Pulmonary artery endothelial cell (primary cell): ENCODE data around the gene GLCE. TPM values are rescaled to one million over a fixed set of nuclear protein-coding genes. Genes with fewer than 3 reads are reported as not detected.

ENCODE experiments used
- DNase-seq: peaks from one replicate; pipeline ENCODE4 v3.0.0-alpha.2; 2011; ENCODE audit warnings: low read depth, low spot score
- total RNA-seq: library from RNA; depleted of rRNA; stranded (reverse); fragments of >200 nt; gene quantifications from 2 replicates; pipeline ENCODE4 v1.2.3, GENCODE V29; 2014

GLCE gene
- total RNA-seq = 170 and 193 TPM in 2 replicates

DNA sequence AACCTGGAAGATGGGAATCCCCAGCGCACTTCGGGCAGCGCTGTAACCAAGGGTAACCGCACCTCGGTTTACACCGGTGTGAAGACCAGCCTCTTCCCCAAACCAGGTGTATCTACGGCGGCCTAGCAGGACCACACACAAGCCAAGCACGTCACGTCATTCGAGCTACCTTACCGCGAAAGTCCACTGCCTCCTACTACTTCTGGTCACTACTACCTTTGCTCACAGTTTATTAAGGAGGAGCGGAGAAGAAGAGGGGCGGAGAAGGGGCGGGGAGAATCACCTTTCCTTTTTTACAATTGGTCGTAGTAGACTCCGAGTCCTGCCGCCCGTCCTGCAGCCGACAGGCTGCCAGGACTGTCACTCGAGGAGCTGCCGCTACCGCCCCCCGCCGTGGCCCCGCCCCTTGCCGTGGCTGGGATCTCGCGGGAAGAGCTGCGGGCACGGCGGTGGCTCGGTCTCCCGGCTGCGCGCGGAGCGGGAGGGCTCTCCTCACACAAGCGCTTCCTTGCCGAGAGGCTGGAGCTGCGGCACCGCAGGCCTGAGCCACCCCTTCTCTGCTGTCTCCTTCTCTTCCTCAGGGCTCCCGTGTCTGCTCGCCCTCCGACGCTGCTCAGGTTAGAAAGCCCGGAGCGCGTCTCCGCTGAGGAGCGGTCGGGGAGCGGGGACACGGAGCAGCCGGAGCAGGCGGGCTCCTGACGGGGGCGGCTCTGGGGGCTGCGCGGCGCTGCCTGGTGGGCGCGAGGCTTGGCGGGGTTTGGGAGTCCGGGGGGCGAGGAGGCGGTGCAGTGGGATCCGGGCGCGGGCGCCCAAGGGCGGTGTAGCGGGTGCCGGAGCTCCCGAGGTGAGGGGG lies at the start of gene GLCE:
TSS of gene GLCE (plus strand) at position 495 of the 853 bp plus-strand sequence. CDS start 95,172 bp downstream, outside the sequence.
- DNase-seq = peak; percentile 93

DNA sequence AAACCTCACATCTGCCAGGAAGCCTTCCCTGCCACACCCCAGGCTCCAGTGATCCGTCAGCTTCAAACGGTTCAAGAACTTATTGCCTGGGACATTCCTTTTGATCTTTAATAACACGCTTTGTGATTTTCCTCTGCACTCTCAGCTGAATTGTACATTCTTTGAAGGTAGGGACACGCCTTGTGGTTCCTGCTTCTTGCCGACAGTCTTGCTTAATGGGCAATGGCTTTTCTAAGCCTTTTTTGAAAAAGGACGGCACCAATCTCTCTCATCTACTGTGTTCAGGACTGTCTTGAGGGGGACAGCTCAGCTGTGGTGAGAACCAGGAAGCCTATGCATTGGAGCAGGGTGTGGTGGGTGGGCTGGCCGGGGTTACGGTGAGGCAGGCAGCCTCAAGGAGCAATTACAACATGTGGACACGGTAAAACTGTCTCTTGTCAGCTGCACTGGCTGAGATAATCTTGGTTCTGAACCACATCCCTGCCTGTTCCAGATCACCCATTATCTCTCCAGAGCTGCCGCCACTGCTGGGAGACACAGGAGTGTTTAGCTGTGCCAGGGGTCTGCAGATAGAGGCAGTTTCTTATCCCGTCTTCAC lies 46.0 kb upstream of the GLCE start:
- no peak for DNase-seq

DNA sequence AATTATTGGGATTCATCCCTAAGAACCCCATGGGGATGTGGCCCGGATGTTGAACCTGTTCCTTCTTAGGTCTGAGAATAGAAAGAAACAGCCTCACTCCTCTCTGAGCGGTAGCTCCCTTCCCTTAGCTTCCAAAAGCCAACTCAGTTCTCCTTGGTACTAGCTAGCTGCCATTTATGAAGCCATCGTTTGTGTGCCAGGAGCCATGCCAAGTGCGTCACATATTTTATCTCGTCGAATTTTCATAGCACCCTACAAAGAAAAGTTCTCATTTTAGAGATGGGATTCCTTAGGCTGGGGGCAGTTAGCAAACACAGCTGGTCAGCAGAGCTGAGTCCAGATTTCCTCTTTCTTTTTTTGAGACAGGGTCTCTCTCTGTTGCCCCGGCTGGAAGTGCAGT lies 45.4 kb upstream of the GLCE start:
- DNase-seq = no peak

GRCh38 chr15:69116391-69116790 lies 44.0 kb upstream of the GLCE start:
- no peak for DNase-seq

- DNase-seq = no peak
Measured at GRCh38 chr15:69117431-69117871, 43.0 kb upstream of the GLCE start.

GRCh38 chr15:69118089-69118488 lies 42.3 kb upstream of the GLCE start:
- DNase-seq = no peak

GRCh38 chr15:69119001-69119400 lies 41.4 kb upstream of the GLCE start:
- DNase-seq = no peak

DNA sequence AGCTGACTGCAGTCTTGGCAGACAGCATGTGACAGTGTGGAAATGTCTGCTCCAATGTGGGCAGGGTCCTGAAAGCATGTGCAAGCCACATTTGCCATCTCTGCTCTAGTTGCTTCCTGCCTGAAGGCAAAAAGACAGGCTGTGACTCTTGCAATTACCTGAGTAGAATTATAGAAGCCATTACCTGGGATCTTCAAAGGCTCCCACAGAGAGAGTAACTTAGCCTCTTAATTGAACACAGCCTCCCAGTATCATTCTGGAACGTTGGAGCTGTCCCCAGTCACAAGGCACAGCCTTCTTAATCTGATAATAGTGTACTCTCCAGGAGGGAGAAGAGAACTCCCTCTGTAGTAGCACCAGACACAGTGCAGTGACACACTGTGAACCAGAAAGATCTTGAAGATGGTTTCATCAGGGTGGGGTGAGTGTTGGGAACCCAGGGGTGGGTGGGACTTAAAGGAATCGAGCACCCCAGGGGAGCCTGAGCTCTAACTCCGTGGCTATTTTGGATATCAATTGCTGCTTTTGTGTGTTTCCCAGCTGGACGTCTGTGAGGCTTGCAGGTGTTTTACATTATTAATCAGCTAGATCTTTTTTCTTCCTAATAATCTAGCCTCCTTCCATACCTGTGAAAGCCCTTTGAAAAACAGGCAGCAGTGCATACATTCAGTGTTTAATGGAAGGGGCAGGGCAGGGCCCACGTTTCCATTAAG lies 40.6 kb upstream of the GLCE start:
- no peak for DNase-seq

DNA sequence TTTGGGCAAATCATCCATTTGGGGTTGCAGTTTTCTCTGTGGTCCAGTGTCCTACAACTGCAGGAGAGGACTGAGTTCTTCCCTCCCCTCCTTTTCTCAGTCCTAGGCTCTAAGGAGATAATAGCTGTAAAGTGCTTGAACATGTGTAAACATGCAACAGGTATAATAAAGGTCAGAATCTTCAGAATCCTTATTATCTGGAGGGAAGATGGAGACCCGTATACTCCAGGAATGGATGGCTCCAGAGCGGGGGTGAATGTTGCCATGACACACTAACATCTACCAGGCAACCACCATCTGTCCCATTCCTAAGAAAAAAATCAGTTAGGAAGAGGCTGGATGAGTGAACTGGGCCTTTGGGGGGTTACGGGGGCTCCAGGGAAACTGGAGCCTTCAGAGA lies 39.7 kb upstream of the GLCE start:
- DNase-seq = no peak

- DNase-seq = no peak
Measured at GRCh38 chr15:69121198-69121828, 39.1 kb upstream of the GLCE start.

GRCh38 chr15:69125236-69125635 lies 35.2 kb upstream of the GLCE start:
- no peak for DNase-seq

DNA sequence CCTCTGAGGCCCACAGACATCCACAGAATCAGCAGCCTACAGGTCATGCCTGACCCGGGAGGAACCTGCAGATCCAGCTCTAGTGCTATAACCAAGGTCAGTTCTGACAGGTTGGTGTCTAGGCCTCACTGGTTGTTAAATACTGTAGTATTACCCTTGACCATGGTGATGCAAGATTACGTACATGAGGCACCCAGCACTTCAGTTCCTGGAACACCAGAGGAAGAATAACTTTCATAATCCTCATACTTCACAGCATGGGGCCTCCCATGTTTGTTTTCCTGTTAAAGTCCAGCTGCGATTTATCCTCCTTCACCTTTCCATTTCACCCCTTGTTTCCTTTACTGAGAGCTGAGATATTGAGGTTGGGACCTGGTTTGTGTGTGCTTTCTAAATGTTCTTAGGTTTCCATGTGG lies 34.4 kb upstream of the GLCE start:
- no peak for DNase-seq

DNA sequence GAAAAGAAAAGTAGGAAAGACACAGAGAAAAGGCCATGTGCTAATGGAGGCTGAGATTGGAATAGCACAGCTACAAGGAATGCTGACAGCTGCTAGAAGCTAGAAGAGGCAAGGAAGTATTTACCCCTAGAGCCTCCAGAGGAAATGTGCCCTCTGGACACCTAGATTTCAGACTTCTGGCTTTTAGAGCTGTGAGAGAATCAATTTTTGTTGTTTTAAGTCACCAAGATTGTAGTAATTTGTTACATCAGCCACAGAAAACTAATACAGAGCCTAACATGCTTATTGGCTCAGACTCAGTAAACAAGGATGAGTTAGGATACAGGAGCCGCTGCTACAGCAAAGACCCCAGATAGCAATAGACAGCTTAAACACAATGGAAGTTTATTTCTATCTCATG lies 33.1 kb upstream of the GLCE start:
- no peak for DNase-seq

GRCh38 chr15:69128667-69129311 lies 31.6 kb upstream of the GLCE start:
- no peak for DNase-seq

DNA sequence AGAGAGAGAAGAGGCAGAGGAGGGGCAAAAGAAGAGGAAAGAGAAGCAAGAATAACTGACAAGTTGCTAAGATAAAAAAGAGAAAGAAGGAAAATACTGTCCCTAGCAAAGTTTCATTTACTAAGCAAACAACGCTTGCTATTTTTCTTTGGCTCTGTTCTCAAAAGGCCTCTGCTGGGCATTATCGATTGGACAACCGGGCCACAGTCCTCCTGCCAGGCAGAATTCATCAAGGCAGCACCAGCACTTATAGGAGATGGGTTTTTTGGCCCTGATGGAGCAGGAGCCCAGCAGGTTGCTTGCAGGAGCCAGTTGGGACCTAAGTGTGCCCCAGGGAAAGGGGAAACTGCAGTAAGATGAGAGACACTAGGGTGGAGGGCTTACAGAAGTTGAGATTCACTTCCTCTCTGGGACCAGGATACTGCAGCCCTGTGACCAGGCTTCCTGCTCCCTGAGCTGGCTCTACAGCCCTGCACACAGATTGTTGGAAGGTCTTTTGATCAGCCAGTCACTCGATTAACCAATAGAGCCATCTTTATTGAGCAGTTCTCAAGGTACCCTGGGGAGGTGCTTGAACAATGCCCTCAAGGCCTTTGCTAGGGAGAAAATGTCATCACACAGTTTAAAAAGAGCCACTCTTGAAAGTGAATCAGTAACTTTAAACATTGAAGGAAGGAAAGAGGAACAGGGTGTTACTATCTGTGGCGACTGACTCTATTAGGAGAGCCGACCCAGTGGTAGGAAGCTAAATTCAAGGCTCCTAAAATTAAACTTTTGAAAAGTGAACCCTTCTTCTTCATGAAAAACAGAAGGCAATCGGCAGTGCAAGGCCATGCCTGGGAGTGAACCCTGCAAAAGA lies 28.8 kb upstream of the GLCE start:
- no peak for DNase-seq

DNA sequence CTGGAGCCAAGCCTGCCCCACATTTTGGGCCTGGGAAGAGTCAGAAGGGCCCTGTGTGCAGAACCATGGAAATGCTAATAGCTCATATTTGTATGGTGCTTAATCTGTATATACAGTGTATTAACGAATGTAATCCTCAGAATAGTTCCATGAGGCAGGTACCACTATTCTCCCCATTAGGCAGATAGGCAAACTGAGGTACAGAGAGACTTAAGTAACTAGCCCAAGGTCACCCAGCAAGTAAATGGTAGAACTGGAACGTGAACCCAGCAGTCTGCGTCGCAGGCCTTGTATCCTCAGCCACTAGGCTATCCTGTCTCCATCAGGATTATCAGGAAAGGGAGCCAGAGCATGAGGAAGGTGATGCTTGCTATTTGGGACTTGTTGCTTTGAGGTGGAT lies 28.0 kb upstream of the GLCE start:
- DNase-seq = no peak

DNA sequence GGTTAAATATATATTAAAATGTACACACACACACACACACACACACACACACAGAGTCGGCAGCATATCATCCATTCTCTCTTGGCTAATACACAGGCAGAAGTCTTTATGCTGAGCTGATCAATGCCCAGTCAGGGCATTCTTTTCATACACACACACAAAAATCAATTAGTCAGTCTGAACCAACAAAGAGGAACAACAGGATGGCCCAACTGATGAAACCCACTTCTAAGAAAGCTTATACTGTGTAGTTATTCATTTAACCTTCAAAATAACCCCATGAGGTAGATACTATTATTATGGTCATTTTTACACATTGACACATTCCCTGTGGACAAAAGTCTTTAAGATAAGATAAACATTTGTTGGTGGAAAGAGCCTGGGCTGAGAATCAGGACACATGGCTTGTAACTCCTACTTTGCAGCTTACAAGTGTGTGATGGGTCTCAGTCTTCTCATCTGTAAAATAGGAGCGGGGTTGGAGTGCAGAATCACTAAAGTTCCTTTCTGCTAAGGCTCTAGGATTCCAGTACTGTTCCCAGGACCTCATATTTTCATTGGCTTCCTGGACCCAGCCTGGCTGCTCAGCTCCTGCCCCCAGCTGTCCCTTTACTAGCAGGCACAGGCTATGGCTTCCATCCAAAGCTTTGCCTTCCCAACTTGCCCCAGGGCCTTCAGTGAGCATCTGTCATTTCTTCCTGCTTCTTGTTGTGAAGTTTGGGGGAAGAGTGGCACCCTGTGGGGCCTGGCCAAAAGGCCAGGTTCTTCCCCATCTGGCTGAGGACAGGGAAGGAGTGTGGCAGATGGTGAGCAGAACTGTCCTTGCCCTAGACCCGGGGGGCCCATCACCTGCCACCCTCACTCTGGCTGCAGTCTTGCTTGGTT lies 27.2 kb upstream of the GLCE start:
- DNase-seq = no peak

DNA sequence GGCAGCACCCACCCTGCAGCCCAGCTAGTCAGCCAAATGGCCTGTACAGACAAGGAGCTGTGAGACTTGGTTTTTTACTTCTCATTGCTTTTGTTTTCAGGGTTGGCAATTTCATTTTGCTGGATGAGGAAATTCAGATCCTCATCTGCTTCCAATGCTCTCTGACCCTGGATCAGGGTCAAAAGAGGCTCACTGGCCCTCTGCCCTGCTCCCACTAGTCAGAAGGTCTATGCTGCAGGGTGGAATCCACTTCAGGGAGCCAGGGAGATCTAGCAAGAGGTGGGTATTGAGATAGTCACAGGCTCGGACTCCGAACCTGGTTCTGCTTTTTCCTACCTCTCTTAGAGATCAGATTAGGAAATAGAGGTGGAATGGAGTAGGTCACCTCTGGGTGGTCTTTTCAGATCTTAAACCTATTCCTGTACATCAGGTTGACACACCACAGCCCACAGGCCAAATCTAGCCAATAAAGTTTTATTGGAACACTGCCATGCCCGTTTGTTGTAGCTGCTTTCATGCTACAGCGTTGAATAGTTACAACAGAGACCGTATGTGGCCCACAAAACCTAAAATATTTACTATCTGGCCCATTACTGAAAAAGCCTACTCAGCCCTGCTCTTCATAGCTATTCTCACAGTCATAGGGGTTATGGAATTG lies 26.4 kb upstream of the GLCE start:
- no peak for DNase-seq

DNA sequence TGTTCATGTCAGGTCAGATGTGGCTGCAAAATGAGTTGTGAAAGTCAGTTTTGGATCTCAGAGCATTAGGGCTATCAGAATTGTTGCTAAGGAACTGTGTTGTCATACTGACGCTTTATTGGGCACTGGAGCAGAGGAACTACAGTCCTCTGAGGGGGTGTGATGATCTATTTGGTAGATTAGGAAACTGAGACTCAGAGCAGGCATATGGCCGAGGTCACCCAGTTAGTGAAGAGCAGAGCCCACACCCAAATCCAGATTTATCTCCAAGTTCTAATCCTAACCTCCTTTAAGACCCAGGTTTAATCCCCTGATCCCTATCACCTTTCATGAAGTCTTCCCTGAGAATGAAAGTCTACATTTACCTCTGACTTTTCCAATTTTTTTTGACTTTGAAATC lies 25.6 kb upstream of the GLCE start:
- DNase-seq = no peak
